Stimulated activated CD8-positive, alpha-beta memory T cell treated with anti-CD3 and anti-CD28 coated beads, Interleukin-4, amount 100 ng/mL, for 48 hours (primary cell): Measurements from ENCODE around the gene RBMS1.
"Not testable (repeated sequence)": the region's sequence is repeated elsewhere in the genome, so short reads cannot be mapped to it uniquely, and the experiment has no call there.

Experiments used
- DNase-seq: peaks from one replicate; pipeline ENCODE4 v3.0.0-alpha.2; 2020

The RBMS1 gene

DNA sequence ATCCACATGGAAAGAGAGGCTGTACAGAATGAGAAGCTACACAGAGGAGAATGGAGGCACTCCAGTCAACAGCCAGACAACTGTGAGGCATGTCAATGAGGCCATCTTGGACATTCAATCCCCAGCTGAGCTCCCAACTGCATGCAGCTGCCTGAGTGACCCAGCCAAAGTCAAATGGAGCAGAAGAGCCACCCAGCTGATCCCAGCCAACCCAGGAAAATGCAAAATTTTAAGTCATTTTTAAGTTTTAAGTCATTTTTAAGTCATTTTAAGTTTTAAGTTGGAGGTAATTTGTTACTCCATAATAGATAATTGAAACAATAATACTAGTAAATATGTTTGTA, 63.6 kb downstream of the RBMS1 start:
- DNase-seq, result no peak

DNA sequence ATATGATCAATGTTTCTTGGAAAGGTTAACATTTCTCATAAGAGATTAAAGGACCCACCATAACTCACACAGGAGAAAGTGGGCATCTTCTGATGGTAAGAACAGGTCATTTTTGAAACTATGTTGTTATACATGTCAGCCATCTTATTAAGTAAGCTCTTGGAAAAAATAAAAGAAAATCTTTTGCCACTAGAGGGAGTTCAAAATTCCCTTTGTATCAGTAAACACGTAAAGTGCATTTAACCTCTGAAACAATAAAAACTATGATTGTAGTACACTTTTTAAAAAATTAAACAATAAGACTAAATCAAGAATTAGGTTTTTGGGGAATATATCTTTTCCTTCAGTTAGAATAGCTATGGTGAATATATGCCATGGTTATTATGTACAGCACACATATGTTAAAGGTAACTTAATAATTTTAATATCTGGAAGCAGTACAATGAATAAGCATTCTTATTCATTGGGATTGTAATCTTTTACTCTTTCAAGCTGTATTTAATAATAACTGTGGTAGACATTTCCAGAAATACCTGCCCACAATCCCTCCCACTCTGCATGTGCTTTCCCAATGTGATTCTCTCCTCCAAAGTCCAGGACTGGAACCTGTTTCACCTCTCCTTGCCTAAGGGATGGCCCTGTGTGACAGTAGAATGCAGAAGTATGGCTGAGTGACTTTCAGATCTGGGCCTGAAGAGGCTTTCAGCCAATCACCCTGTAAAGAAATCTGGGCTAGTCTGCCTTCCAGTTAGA, 64.2 kb downstream of the RBMS1 start:
- DNase-seq, result no peak

DNA sequence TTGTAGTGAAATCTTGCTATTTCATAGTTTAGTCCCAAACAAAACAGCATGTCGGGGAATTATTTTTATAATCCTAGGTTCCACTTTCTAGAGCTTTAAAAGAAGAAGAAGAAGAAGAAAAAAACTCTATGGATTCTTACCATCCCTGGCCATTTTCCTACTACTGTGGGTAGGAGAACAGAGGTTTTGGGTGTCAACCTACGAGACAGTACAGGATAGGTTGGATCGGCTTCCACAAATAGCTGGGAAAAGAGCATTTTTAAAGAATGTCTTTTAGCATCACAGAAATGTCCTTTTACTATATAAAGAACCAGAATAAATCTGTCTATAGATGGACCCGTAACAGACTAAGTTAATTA, 65.2 kb downstream of the RBMS1 start:
- DNase-seq, result no peak

DNA sequence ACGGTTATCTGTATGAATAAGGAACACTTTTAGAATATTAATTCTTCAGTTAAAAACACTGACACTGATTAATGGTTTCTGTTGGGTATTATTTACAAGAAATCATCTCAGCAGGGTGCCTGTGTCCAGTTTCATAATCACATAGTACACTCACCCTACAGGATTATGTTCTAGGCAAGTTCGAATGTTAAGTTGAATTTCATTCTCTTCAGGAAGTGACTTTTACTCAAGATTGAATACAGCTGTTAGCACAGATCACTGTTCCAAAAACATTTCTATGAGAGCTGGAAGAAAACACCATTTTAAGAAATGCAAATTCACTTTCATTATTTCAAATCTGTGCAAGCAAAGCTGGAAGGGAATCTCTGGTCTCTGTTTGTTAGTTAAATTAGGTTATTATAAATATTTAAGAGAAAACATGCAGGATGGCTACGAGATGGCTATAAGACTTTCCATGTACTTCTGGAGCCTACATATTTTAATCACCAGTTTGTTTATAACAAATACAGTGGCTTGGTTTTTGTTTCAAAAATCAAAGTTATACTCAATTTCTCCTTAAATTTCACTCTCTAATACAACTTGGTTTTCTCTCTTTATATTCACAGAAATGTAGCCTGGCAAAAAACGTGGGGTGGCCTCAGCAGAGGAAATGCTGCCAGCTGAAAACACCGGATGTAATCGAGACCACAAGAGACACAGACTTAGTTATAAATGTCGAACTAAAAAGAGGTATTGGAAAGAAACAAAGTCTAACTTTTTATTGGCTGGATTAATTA, 65.8 kb downstream of the RBMS1 start:
- DNase-seq, result peak; percentile 52

DNA sequence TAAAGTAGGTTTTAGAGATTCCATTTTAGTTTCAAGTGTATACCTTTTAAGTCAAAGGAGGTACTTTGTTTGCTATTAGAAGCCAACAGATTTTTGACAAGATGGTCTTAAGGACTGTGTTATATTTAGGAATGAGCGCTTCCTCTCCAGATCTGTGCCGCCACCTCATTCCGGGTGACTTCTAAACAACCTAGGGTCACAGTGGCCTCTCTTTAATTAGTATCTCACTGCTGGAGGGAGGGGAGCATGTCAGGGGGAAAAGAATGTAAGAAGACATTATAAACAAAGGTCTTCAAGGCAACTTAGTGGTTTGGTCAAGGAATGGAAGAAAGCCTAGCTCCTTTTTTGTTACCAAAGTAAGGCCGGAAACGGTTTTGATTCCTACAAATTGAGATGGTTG, 67.0 kb downstream of the RBMS1 start:
- no peak for DNase-seq

DNA sequence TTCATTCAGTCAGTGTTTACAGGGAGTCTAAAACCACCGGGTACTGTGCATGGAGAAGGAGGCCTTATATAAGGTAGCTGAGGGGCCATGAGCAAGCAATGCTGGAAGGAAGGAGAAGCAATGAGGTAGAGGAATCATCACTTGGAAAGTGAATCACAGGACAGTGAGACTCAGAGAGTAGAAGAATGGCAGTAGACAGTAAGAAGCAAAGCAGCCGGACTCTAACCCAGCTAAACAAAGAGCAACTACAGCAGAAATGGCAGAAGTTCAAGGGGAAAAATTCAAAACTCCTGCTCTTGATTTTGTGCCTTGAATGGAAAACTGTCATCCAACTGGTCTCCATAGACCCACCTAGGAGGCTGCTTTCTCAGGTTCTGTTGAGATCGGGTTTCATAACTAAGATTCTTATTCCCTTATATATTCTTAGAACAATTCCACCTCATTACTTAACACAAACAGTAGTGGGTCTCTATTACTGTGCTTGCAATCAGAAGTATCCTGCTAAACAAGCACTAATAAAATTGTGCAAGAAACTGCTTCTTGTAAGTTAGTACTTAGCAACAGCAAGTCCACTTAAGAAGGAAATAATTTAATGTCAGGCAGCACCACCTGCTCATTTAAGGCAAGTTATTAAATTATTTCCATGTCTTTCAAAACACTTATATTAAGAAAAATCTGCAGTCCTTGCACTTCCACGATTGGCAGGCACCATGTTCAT, 68.0 kb downstream of the RBMS1 start:
- no peak for DNase-seq

DNA sequence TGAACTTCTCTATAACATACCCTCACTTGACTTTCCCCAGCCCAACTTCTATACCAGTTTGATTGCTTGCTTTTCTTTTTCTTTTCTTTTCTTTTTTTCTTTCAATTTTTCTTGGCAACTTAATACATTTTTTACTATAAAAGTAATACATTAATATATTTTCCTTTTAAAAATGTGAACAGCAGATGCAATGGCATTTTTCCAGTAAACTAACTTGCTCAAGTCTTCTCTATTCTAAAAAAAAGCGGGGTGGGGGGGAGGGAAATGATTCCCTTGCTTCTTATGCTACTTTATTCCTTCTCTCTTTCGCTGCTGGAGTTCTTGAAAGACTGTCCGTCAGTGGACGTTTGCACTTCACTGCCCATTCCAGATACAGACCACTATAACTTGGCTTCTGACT, 70.5 kb downstream of the RBMS1 start:
- DNase-seq, result no peak

DNA sequence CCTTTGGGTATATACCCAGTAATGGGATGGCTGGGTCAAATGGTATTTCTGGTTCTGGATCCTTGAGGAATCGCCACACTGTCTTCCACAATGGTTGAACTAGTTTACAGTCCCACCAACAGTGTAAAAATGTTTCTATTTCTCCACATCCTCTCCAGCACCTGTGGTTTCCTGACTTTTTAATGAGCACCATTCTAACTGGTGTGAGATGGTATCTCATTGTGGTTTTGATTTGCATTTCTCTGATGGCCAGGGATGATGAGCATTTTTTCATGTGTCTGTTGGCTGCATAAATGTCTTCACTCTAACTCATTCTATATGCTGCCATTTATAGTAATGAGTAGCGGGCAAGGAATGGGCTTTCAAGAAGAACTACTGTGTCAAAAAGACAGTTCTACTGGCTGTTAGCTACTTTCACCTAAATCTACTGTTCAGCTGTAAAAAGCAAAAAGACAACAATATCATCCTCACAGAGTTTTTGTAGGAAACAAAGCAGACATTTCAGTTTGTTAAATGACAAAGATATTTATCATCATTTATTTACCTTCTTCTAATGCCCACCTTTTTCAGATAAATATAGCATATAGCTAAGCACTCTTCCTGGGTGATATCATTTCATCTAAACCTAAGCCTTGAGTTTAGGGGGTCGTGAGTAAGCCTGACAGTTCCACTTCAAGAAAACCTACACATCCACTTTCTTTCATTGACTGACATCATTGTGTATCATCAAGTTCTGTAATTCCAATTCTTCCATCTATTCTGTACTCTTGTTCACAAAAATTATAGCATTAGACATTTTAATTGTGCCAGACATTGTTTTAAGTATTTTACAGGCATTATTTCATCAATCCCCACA, 71.7 kb downstream of the RBMS1 start:
- not testable (repeated sequence) for DNase-seq

DNA sequence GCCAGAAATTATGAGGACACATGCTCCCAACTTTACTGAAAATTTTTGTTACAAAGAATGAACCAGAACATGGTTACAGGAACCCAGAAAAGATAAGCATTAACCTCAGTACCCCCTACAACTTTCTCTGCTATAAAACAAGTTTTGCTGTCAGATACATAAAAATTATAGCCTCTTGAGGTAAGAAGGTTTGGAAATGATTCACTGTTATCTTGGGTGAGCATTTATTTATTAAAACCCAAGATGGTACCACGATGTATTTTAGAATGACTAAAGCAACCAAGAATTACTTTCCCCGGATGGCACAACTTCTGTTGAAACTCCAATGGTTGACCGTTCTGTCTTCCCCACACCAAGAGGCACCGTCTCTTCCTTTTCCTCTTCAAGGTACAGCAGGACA, 72.9 kb downstream of the RBMS1 start:
- DNase-seq, result no peak

DNA sequence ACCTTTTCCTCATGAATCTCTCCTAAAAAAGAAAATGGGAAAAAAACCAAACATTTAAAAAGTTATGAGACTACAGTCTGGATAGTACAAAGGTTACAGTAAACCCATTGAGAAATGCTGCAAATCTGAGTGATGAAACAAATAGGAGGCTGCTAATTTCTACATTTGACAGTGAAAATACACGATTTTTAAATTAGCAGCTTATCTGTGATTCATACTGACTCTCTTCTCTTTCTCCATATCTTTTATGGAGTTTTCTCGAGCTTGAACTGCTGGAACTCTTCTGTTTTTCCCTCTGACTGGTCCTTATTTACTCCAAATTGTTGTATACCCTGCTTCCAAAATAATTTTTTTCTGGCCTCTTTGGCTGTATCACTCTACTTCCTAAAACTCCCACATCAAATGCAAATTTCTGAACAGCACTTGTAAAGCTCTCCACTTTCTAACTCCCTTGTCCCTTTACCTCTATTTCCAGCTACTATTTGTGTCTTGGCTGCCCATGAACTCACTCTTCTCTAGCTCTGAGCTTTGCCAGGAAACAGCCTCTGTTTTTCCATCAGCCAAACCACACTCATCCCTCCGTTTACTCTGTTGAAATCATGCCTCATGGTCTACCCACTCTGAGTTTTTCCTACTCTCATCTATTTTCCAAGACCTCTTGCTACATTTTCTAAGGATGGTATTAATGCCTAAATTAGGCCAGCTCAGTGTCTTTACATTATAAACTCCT, 73.7 kb downstream of the RBMS1 start:
- DNase-seq, result no peak

DNA sequence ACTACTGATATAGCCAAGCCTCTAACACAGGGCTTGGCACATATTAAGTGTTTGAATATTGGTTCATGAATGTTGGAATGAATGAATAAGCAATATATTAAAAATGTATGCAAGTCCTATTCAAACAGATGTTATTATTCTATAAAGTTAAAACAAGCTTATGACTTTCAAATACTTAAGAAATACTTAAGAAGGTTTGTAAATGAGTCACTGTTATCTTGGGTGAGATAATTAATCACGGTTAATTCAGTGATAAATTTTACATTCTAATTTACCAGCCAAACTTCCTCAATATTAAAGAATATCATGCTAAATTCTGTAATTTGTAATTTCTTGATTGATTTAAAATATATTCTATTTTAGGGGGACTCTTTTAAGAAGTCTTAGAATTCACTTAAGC, 74.8 kb downstream of the RBMS1 start:
- DNase-seq, result no peak

DNA sequence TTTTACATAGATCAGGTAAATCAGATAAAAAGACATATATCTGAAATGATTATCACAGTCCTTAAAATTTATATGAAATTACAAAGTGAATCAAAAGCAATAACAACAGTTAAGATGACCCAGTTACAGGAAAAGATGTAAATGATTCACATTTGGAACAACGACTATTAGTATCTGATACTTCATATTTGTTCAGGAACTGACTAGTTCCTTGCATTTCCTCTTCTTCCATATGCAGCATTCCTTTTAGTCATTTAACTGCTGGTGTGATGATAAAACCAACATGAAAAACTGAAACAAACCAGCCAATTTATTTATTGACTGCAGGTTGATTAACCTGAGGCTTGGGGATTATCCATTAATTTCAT, 75.2 kb downstream of the RBMS1 start:
- no peak for DNase-seq

DNA sequence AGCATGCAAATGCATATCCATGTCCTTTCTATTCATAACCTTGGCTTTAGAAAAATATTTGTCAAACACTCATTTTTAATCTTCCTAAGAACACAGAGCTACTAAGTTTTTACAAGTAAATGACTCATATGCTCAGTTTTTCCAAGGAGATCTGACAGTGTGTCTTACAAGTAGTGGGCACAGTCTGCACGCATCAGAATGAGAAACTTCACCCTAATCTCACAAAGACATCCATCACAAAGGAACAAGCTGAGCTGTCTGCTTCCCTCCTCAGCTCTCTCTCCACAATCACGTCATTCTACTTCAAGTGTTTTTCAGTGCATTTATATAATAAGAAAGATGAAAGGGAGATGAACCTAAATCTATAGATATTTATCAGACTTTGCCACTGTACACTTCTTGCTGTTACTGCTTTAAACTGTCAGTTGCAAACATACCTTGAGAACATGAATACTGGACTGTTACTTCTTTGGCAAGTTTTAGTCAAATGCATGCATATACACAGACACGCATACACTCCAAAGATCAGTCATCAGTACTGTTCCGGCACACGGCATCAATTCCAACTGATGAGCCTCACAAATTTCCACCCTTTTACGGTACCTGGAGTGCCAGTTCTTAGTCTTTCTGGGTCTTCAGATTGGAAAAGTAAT, 75.7 kb downstream of the RBMS1 start:
- DNase-seq, result no peak

DNA sequence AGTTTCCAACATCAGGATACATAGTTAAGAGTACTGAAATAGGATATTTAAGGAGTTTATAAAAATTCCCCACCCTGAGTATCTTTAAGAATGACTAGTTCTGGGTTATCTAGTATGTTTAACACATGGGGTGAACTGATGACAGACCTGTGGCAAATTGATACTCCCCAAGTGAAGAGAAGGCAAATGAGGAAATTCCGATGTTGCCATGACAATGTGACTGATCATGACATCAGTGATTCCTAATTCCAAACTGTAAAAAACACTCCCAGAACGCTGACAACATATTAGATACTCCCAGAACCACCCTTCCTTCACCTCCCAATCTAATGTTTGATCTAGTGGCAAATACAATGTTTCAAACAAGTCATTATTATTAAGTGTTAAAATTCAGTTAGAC, 77.6 kb downstream of the RBMS1 start:
- DNase-seq, result no peak

DNA sequence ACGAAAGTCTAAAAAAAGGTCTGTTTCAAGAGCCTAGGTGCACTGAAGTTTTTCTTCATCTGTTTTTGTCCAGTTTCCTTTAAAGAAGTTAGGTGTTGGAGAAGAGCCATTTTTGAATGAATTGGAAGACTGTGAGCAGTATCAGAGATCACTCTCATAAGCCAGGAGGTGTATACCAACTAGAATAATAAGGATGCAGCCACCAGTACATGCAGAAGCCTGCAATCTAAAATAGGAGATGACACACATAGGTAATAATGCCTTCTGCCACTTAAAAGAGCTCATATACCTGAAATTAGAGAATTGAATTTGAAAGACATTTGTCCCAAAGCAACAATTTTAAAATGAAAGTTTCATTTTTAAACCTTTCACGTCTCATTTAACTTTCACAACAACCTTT, 81.7 kb downstream of the RBMS1 start:
- DNase-seq, result no peak

DNA sequence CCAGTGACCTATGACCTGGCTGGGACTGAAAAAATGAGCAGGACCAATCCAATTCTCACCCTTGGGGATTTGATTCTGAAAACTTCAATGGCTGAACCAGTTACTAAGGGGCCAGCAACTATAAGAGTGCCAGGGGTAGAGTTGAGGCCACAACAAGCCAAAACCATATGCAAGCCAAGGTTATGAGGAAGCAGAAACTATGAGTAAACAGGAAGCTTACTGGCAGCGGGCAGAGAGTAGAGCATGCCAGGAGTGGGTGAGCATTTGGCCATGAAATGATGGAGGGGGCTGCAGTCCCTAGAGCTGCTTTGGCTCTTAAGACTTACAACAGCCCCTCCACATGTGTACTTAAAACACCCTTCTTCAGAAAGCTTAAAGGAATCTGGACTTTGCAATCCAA, 82.4 kb downstream of the RBMS1 start:
- DNase-seq, result peak; percentile 43

DNA sequence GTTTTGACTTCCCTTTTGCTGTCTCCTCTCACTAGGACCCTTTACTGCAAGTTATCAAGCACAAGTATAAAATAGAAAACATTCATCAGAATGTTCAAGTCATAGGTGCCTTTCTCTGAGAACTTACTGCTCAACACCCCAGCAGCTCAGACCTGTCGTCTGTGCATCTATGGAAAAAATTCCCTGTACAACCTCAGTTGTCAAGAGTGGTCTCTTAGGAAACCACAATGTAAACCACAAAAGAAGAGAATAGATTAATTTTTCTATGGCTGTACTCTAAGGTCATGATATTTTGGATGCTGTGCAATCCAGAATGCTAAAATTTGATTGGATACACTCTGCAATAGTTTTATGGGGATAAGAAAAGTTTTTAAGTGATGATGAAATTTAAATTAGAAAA, 84.1 kb downstream of the RBMS1 start:
- DNase-seq, result peak; percentile 23

DNA sequence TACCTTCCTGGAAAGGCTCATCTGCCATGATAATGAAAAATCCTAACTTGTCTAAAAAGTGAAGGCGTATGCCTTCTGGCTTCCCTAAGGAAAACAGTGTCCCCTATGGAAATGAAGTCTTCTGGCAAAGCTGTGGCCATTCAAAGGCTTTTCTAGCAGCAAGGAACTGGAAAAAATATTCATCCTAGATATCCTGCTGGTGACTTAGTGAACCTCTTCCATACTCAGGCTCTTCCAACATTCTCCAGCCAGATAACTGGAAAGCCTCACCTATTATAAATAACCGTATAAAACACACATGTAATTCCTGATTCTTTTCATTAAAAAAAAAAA, 84.7 kb downstream of the RBMS1 start:
- no peak for DNase-seq

DNA sequence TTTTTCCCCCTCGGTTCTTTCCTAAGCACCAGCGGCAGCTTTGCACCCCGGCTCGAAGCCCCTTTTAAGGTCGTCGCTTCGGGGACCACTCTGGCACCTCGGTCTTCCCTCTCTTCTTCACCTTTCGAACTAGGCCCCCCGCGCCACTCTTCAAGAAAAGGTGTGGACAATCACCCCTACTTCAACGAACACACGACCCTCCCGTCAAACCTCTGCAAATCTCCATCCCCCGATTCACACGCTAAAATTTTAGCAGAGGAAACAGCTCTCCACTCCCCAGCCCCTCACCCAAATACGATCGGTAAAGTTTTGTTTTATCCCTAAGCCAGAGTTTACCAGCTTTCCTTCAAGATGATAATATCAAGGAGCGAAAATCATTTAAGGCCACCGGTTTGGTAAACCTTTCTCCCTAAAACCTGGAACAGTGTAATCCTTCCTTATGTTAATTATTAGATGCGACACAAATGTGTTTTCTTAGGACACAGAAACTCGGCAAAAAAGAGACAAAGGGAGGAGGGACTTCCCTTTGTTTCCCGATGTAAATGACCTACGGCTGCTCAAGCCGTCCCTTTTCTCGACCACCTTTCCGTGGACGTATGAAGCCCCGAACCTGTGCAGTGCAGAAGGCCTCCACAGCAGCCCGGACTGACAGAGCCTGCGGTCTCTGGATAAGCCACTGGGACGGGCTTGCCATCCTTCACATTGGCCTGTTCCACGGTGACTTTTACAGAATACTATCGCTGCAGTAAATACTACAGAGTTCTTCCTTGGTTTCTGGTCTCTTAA, 85.2 kb downstream of the RBMS1 start:
- peak; percentile 45 for DNase-seq

DNA sequence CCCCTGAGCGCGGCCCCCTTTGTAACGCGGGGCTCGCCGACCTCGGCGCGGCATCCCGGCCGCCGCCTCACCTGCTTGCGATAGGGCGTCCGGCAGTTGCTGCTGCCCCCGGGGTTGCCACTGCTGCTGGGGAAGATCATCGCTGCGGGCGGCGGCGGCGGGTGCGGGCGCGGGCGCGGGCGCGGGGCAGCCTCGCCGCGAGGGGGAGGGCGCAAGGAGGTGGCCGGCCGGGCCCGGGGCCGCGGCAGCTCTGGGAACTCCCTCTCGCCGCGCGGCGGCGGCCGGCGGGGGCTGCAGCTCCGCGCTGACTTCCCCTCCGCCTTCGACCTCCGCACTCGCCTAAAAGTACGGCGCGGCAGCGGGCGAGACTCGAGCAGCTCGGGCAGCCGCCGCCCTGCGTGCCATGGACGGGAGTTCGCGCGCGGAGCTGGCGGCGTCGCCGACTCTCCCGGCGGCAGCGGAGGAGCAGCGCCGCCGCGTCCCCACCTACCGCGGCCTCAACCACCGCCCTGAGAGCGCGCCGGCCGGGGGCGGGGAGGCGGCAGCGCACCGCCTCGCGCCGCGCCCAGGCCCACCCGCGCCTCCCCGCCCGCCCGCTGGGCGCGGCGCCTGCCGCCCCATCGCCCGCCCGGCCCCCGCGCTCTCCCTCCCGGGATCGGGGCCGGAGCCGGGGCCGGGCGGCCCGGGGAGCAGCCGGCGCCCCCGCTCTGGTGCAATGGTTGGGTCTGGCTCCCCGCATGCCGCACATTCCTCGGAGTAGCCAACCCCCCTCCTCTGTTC, 86.0 kb downstream of the RBMS1 start:
- DNase-seq, result peak; percentile 62
